Psoas muscle (tissue), 8 donors: ENCODE data around the gene THBS2. TPM values are rescaled to one million over a fixed set of nuclear protein-coding genes. Genes with fewer than 3 reads are reported as not detected.

Experiments
- ATAC-seq, 4 donors: fragments of 200-7000 bp; cut with Tn5 transposase; one replicate each; pipeline ENCODE4 v1.9.1; 2020; ENCODE audit warnings: moderate library complexity in 3 of 4, mild to moderate bottlenecking in 2 of 4
- DNase-seq, 2 donors: peaks; one replicate each; pipeline ENCODE4 v3.0.0-alpha.2; 2020
- H3K27ac ChIP-seq: fragments of 200-600 bp; one replicate; pipeline ENCODE4 v1.8.0; 2022
- H3K27me3 ChIP-seq, 3 donors: fragments of 200-600 bp in 1 of 3; one replicate each; pipeline versions ENCODE4 v1.6.1 to v1.8.0; 2013 to 2022; ENCODE audit warnings: low read length in 2 of 3, mild to moderate bottlenecking in 2 of 3, moderate library complexity in 1 of 3; ENCODE audit not compliant: insufficient read depth in 3 of 3
- H3K36me3 ChIP-seq, 2 donors: fragments of 200-600 bp in 1 of 2; one replicate each; pipeline versions ENCODE4 v1.6.1 to v1.8.0; 2013 to 2022; ENCODE audit warnings: low read depth in 1 of 2, mild to moderate bottlenecking in 1 of 2, moderate library complexity in 1 of 2; ENCODE audit not compliant: insufficient read depth in 1 of 2
- H3K4me1 ChIP-seq: fragments of 200-600 bp; one replicate; pipeline ENCODE4 v1.8.0; 2022
- H3K4me3 ChIP-seq: fragments of 200-600 bp; one replicate; pipeline ENCODE4 v1.8.0; 2022; ENCODE audit warnings: mild to moderate bottlenecking
- H3K9me3 ChIP-seq: fragments of 200-600 bp; one replicate; pipeline ENCODE4 v1.8.0; 2022
- WGBS, 3 donors: extraction: QIAGEN DNeasy Blood & Tissue Kit; methylation state at CpG; one replicate each; pipeline versions ENCODE4 v1.1.6 to v1.1.7; 2013; 5-methylcytosine and 5-hydroxymethylcytosine counted together
- intact Hi-C, 2 donors: fragments of 100-400 bp; cut with DNase I; formaldehyde crosslinking; loops; one replicate each; pipeline versions ENCODE4 v1.11.0 to v1.14.2; 2022
- polyA plus RNA-seq, 3 donors: library from polyadenylated mRNA; stranded (reverse); fragments of 200-250 nt; gene quantifications; one replicate each; pipeline ENCODE4 v1.2.3, GENCODE V29; 2013
- total RNA-seq, 4 donors: library from RNA; stranded (reverse); fragmentation: NEBNext Ultra II Directional in 2 of 4; extraction: Animal tissue kit (Norgen Biotek cat#: 25700) in 2 of 4; gene quantifications; one replicate each; pipeline versions ENCODE4 v1.2.1 to v1.2.4, GENCODE V29; 2021 to 2023
- TF ChIP-seq, protein P1 (sequence below): fragments of 200-600 bp; IDR thresholded peaks from one replicate; pipeline ENCODE4 v1.8.0; 2022; ENCODE audit warnings: antibody characterized with exemption
- donor health status: healthy with polysubstance abuse.
- donor health status: DM: no; HTN: no; CAD: no; lungs with moderate emphysema.
- donor health status: Bipolar disorder and iron deficiency.
- donor health status: healthy.
- donor health status: DM: yes; HTN: yes; CAD: no.
- donor health status: DM: no; HTN: no; CAD: no.
- donor health status: DM: no; HTN: no; CAD: no.
- donor health status: DM: yes; HTN: yes; CAD: no.

THBS2 gene
- total and polyA plus RNA-seq, 7 donors = 0.49 to 9.4 (median 1.6) TPM

DNA sequence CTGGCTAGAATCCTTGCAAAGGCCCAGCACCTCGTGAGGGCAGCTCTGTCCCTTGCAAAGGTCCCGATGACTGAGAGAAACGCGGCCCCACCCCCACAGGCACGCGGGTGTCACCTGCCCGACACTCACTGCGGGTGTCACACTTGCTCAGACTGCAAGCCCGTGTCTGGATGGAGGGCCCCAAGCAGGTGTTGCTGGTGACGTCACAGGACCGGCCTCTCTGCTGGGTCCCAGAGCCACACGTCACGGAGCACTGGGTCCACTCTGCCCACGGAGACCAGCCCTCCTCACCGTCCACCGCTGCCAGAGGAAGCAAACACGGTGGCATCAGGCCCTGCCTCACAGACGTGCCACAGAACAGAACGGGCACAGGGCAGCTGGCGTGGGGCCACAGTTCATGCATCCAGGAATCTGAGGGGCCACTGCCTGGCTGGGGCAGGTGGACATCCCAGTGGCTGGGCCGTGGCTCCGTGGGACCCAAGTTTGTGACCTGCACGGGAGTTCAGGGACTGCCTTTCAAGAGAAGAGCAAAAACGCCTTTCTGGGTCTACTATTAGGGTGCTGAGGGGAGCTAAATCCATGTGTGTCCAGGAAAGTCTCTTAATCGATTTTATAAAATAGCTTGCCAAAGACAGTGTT is 16.0 kb downstream of the THBS2 start:
- no peaks in the 10 kb centered on the region for H3K9me3 ChIP-seq
- H3K4me3 ChIP-seq = no peak overlapping the region
- TF ChIP-seq, protein P1, sequence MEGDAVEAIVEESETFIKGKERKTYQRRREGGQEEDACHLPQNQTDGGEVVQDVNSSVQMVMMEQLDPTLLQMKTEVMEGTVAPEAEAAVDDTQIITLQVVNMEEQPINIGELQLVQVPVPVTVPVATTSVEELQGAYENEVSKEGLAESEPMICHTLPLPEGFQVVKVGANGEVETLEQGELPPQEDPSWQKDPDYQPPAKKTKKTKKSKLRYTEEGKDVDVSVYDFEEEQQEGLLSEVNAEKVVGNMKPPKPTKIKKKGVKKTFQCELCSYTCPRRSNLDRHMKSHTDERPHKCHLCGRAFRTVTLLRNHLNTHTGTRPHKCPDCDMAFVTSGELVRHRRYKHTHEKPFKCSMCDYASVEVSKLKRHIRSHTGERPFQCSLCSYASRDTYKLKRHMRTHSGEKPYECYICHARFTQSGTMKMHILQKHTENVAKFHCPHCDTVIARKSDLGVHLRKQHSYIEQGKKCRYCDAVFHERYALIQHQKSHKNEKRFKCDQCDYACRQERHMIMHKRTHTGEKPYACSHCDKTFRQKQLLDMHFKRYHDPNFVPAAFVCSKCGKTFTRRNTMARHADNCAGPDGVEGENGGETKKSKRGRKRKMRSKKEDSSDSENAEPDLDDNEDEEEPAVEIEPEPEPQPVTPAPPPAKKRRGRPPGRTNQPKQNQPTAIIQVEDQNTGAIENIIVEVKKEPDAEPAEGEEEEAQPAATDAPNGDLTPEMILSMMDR = no peak
- no peaks in the 10 kb centered on the region for H3K4me1 ChIP-seq
- DNase-seq = no peak
- 68 to 75% (median 69%) methylated on average over 22 to 25 of the region's 25 CpGs for WGBS, 3 donors
- H3K27ac ChIP-seq = no peak overlapping the region
- no peaks in the 10 kb centered on the region for H3K27me3 ChIP-seq
- no peaks in the 10 kb centered on the region for H3K36me3 ChIP-seq
- intact Hi-C loops = no loop called here
- no peak for ATAC-seq

DNA sequence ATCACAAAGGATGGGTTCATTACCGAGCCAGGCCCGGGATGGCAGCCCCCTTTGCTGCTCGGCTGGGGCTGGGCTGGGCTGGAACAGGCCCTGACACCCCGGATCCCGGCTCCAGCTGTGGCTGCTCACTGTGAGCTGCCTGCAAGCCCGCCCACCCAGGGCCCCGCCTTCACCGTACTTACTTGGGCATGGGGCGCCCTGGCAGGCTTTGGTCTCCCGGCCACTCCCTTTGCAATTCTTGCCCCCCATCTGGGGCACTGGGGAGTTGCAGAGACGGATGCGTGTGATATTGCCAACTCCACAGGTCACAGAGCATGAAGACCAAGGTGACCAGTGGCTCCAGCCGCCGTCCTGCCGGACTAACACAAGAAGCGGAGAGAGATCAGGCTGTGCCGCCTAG is 16.7 kb downstream of the THBS2 start:
- H3K4me1 ChIP-seq = no peaks in the 10 kb centered on the region
- no peak overlapping the region for H3K4me3 ChIP-seq
- H3K9me3 ChIP-seq = no peaks in the 10 kb centered on the region
- TF ChIP-seq, protein P1 = no peak
- DNase-seq (no peak), ATAC-seq (no peak)
- 75 to 82% (median 82%) methylated on average over 15 to 17 of the region's 17 CpGs for WGBS, 3 donors
- no peaks in the 10 kb centered on the region for H3K27me3 ChIP-seq
- no peaks in the 10 kb centered on the region for H3K36me3 ChIP-seq
- no peak overlapping the region for H3K27ac ChIP-seq
- intact Hi-C loops = no loop called here

DNA sequence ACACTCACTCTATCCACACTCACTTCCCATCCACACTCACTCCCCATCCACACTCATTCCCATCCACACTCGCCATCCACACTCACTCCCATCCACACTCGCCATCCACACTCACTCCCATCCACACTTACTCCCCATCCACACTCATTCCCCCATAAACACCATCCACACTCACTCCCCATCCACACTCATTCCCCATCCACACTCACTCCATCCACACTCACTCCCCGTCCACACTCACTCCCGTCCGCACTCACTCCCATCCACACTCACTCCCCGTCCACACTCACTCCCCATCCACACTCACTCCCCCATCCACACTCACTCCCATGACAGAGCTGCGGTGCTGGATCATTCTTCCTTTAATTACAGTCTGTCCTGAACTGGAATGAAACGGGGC is 17.1 kb downstream of the THBS2 start:
- no peaks in the 10 kb centered on the region for H3K36me3 ChIP-seq
- no peak for ATAC-seq

DNA sequence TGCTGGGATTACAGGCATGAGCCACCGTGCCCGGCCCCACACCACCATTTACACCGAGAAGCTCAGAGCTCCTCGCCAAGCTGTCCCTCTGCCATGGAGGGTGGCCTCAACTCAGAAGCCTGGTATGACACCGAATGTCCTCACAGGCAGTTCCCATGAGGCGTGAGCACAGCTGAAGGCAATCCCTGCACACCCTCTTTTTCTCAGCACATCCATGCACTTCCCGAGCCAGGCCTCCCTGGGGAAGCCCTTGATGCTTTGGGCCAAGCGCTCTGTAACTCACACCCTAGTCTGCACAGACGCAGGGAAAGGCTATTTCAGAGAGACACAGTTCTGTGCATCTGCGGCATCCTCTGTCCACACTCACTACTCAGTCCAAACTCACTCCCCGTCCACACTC is 18.4 kb downstream of the THBS2 start:
- intact Hi-C loops = no loop called here
- no peak for DNase-seq
- Histone ChIP-seq H3K27me3 (no peaks in the 10 kb centered on the region), H3K27ac (no peak overlapping the region), H3K36me3 (no peaks in the 10 kb centered on the region), H3K4me3 (no peak overlapping the region), H3K4me1 (no peaks in the 10 kb centered on the region), H3K9me3 (no peaks in the 10 kb centered on the region)
- TF ChIP-seq, protein P1 = no peak
- ATAC-seq = no peak
- WGBS, 3 donors = 82 to 84% (median 84%) methylated on average over 11 of the region's 11 CpGs

More for the DNA sequence above, 17.1 kb downstream of the THBS2 start:
- H3K4me3 ChIP-seq = no peak overlapping the region
- H3K27ac ChIP-seq = no peak overlapping the region
- TF ChIP-seq, protein P1 = no peak
- no peak for DNase-seq
- intact Hi-C loops = no loop called here
- WGBS, 3 donors = 80 to 96% (median 94%) methylated on average over 8 of the region's 8 CpGs
- no peaks in the 10 kb centered on the region for H3K27me3 ChIP-seq
- no peaks in the 10 kb centered on the region for H3K9me3 ChIP-seq
- no peaks in the 10 kb centered on the region for H3K4me1 ChIP-seq

DNA sequence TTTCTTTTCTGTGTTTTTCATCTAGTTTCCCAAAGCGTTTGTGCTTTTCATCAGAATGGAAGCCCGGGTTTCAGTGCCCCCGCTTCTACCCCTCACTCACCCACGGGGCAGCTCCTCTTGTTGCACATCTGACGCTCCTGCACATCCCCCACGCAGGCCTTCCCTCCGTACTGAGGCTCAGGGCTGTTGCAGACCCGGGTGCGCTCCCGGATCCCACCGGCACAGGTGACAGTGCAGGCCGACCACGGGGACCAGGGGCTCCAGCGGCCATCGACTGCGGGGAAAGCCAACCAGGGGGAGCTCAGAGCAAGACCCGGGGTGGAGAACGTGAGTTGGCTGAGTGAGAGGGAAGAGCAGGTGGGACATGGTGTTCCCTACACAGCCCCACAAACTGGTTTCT is 19.0 kb downstream of the THBS2 start:
- TF ChIP-seq, protein P1 = no peak
- ATAC-seq = no peak
- Histone ChIP-seq H3K4me1 (no peaks in the 10 kb centered on the region), H3K4me3 (no peak overlapping the region), H3K27ac (no peak overlapping the region), H3K9me3 (no peaks in the 10 kb centered on the region), H3K36me3 (no peaks in the 10 kb centered on the region), H3K27me3 (no peaks in the 10 kb centered on the region)
- intact Hi-C loops = no loop called here
- 92 to 96% (median 94%) methylated on average over 18 of the region's 18 CpGs for WGBS, 3 donors
- no peak for DNase-seq
